Measurements from ENCODE around the gene OR4X2.
"Not testable (repeated sequence)": the region's sequence is repeated elsewhere in the genome, so short reads cannot be mapped to it uniquely, and the experiment has no call there.

OR4X2 gene, protein sequence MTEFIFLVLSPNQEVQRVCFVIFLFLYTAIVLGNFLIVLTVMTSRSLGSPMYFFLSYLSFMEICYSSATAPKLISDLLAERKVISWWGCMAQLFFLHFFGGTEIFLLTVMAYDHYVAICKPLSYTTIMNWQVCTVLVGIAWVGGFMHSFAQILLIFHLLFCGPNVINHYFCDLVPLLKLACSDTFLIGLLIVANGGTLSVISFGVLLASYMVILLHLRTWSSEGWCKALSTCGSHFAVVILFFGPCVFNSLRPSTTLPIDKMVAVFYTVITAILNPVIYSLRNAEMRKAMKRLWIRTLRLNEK

DNA sequence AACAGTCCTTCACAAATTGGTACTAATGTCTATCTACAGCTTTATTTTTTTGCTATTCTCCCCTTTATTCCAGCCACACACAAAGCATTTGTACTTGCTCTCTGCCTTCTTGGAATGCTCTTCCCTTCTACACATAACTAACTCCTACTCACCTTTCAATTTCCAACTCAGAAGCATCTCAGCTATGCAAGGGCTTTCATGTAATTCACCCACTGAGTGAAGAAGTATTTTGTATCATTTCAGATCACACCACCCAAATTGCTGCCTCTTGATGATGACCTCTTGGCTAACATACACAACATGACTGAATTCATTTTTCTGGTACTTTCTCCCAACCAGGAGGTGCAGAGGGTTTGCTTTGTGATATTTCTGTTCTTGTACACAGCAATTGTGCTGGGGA lies at the start of gene OR4X2:
Gene OR4X2, plus strand, starts transcription at position 301 of the 400 bp plus-strand sequence. Its CDS starts 0 bp downstream, at position 301.
- DNase-seq, result no peak

DNA sequence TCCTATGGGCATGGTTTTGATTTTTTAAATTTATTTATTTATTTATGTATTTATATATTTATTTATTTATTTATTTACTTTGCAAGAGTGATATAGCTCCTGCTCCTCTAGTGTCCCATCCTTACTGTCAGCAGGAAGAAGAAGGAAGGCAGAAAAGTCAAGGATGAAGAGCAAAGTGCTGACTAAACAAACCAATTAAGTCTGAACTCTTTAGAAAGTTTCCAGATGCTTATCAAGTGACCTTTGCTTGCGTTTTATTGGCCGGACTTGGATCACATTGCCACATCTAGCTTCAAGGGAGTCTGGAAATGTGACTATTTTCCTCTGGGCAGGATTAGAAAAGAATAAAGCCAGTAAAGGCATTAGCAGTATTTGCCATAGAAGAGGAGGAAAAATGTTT lies 37.0 kb upstream of the OR4X2 start:
- no peak for DNase-seq

DNA sequence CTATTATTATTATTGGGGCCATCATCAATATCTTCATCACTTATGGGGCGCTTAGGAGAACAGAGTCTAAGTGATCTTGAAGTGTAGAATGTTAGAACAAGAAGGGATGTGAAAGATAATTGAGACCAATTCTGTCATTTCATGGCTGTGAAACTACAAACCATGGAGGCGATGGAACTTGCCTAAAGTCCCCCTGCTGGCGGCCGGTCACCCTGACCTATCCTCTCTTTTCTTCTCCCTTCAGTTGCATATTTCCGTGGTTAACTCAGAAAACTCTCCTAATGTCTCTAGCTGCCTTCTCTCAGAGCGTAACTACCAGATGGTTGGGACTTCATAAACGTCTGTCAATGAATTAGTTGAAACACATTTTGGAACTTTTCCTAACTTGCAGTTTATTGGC lies 34.9 kb upstream of the OR4X2 start:
- no peak for DNase-seq

DNA sequence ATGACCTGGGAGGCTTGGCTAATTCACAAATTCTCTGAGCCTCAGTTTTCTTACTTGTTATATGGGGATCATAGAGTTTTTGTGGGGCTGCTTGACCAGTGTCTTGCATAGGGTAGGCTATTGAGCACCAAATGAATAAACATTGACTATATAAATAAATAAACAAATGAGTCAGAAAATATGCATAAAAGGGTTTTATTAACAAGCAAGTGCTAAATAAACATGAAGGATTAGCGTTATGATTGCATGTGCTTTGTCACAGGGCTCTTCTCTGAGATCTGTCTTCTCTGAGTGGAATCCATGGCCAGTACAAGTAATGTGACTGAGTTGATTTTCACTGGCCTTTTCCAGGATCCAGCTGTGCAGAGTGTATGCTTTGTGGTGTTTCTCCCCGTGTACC lies 28.4 kb upstream of the OR4X2 start, which contains the start of gene OR4B1:
Gene OR4B1, plus strand, starts transcription at position 301 of the 400 bp plus-strand sequence. Its CDS starts 0 bp downstream, at position 301.
- no peak for DNase-seq

DNA sequence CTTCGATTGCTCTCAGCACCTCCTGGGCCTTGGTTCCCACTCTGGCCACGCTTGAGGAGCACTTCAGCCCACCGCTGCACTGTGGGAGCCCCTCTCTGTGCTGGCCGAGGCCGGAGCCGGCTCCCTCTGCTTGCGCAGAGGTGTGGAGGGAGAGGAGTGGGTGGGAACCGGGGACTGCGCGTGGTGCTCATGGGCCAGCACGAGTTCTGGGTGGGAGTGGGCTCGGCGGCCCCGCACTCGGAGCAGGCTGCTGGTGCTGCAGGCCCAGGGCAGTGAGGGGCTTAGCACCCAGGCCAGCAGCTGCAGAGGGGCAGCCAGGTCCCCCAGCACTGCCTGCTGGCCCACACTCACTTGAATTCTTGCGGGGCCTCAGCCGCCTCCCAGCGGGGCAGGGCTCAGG lies 16.1 kb upstream of the OR4X2 start:
- DNase-seq, result no peak

DNA sequence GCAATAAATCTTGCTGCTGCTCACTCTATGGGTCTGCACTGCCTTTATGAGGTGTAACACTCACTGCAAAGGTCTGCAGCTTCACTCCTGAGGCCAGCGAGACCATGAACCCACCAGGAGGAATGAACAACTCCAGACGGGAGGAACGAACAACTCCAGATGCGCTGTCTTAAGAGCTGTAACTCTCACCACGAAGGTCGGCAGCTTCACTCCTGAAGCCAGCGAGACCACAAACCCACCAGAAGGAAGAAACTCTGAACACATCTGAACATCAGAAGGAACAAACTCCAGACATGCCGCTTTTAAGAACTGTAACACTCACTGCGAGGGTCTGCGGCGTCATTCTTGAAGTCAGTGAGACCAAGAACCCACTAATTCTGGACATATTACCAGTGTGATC lies 14.8 kb upstream of the OR4X2 start:
- DNase-seq, result not testable (repeated sequence)

DNA sequence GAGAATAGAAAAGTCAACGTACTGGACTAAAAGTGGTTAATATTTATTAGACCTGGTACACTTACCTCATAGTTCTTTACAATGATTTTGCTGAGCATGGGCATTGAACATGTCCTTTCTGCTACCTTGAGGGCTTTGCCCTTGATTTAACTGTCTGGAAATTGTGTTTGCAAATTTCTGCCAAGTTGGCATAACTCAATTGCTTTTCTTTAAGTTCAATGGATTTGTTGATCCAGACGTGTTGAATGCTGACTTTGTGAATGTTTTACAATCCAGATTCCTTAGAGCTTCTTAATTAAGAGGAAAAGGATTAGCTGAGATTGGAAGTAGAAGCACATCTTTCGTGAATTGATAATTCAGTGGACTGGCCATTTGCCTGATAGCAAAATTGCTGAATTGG lies 7.2 kb upstream of the OR4X2 start:
- no peak for DNase-seq

DNA sequence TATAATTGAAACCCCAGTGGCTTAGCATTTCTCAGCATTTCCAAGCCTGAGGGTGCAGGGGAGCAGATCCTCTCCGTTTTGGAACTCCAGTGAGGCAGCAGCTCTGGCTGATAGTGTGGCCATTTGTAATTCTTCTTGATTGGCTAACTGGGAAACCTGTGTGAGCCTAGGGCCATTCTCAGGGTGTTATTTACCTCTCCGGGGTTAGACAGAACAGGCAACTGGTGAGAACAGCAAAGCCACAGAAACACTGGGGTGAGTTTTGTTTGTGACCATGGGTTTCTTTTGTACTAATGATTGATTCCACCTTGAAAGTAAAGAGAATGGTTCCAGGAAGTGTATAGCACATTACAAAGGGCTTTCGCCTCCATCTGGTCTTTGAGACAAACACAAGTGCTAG lies 2.4 kb upstream of the OR4X2 start:
- DNase-seq, result no peak

DNA sequence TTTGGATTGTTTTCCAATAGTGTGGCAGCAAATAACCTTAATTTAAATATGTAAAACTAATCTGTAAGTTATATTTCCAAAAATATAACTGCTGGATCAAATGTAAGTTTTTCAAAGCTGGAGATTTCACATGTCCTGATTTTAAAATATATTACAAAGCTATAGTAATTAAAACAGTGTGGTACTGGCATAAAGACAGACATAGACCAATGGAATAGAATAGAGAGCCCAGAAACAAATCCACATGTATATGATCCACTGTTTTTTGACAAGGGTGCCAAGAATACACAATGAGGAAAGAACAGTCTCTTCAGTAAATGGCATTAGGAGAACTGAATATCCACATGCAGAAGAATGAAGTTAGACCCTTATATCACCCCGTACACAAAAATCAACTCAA lies 4.0 kb downstream of the OR4X2 start:
- no peak for DNase-seq

DNA sequence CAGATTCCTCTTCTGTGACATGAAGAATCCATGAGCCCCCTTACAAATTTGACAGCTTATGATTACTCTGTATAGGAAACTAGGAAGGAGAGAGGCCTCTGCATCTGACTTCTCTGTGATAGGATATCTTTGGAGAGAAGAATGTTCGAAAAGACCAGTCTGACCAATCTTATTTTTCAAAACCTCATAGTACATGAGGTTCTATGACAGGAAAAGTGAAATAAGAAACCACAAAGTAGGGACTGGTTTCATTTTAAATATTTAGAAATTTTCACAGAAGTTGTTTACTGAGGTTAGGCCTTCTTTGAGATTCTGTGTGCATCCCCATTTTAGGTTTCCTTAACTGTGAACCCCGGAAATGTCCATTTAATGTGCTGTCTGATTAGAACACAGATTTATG lies 16.7 kb downstream of the OR4X2 start:
- no peak for DNase-seq

DNA sequence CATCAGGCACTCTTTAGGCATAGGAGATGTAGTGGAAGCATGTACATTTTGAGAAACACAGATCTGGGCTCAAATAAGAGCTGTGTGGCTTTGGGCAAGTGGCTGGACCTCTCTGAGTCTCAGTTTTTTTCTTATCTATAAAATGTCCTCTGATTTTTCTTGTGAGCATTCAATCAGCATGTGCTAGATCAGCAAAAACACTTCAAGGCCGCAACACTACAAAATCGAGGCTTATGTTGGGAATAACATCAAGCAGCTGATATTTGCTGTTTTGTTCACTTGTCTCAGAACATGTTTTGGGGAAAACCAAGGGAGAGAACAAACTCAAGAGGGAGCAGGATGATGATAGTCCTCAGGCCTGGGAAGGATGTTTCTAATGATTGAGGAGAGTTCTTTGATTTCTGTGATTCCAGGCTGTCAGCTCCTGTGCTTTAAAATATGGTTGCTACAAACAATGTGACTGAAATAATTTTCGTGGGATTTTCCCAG lies 18.6 kb downstream of the OR4X2 start, which contains the start of gene OR4X1:
Gene OR4X1, plus strand, starts transcription at position 439 of the 489 bp plus-strand sequence. Its CDS starts 0 bp downstream, at position 439.
- DNase-seq, result no peak

DNA sequence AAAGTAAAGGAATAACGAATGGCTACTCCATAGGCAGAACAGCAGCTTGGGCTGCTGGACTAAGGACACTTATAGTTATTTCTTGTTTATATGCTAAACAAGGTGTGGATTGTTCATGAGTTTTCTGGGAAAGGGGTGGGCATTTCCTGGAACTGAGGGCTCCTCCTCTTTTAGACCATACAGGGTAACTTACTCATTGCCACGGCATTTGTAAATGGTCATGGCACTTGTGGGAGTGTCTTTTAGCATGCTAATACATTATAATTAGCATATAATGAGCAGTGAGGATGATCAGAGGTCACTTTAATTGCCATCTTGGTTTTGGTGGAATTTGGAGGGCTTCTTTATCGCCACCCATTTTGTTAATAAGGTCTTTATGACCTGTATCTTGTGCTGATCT lies 25.7 kb downstream of the OR4X2 start:
- DNase-seq, result no peak

DNA sequence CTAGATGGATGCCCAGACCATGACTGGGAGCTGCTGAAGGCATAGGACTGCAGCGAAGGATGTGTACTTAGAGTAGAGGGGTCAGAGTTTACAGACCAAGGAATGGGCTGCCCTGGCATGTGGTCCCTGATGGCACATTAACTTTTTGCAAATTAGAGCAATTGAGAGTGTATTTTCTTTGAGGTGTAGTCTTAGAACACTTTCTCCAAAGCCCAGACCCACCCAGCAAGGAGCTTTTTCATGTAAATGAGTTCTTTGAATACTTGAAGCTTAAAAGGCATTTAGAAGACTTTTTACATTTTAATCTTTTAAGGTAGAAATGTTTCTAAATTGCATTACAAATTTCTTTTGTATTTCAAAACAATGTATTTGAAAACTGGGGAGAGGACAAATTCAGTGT lies 27.7 kb downstream of the OR4X2 start:
- no peak for DNase-seq
